ENCODE data around the gene CHST15. TPM values are rescaled to one million over a fixed set of nuclear protein-coding genes. Genes with fewer than 3 reads are reported as not detected.
"Not testable (repeated sequence)": the region's sequence is repeated elsewhere in the genome, so short reads cannot be mapped to it uniquely, and the experiment has no call there.

The CHST15 gene
- total RNA-seq, 1 donor, result 1.1 TPM

DNA sequence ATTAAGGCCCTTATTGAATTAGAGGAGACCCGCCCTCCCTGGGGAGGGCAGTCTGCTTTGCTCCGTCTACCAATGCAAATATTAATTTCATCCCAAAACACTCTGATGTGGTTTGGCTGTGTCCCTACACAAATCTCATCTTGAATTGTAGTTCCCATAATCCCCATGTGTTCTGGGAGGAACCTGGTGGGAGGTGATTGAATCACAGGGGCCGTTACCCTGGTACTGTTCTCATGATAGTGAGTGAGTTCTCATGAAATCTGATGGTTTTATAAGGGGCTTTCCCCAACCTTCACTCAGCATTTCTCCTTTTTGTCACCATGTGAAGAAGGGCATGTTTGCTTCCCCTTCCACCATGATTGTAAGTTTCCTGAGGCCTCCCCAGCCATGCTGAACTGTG, 7.3 kb upstream of the CHST15 start:
- not testable (repeated sequence) for DNase-seq (ENCODE audit: low read depth in 2 of 3, low spot score in 2 of 3)

DNA sequence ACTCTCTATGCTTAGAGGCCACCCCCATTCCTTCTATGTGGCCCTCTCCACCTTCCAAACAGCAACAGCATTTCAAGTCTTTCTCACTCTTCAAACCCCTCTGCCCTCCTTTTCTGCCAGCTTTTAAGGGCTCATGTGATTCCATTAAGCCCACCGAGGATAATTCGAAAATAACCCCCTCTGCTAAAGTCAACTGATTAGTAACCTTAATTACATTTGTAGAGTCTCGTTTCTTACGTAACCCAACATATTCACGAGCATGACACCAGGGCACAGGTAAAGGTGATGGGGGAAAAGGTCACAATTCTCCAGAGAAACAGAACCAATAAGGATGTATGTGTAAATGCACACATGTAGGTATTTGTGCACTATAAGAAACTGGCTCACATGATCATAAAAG, 6.7 kb upstream of the CHST15 start:
- no peak for DNase-seq (ENCODE audit: low read depth in 2 of 3, low spot score in 2 of 3)

DNA sequence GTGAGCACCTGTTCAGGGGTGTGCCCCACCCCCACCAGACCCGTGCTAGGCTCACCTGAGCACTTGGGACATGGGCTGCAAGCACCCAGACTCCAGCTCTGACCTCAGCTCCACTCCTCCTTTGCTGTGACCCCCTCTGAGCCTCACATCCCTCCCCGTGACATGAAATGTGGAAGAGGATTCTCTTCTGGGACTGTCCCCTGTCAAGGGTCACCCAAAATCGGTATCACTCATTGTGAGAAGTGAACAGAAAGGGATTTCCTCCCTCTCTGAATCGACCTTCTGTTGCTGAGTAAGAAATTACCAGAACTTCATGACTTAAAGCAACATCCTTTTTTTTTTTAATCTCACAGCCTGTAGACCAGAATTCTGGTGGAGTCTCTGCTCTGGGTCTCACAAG, 6.2 kb upstream of the CHST15 start:
- DNase-seq (ENCODE audit: low read depth in 2 of 3, low spot score in 2 of 3), result no peak

DNA sequence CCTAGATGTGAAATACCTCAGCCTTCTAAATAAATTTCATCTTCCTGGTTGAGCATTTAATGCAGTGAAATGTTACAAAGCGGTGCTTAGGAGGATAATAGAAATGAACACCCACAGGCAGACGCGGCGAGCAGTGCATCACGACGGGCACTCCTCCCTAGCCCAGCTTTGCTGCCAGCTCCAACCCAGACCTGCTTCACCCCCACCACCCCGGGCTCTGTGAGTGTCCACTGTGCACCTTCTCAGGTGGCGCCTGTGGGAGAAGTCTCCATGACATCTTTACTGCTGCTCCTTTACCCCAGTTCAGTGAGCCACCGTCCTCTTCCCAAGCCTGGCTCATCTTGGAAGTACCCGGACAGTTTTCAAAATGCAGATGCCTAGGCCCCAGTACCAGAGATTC, 5.2 kb upstream of the CHST15 start:
- DNase-seq (ENCODE audit: low read depth in 2 of 3, low spot score in 2 of 3), result no peak

DNA sequence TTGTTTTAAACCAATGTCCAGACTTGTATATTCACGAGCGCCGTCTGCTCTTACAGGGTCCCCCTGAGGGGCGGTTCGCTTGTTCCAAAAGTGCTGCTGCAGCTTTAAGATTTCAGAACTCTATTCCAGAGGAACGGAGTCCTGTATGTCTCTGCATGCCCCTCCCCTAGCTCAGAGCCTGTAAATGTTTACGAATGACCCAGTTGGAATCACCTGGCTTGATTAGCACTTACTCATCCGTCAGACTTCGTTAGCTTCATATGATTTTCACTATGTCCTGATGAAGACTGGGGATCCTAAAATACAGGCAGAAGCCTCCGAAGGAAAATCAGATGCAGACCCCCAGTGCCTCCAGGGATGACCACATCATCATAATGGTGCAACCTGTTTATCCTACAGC, 4.5 kb upstream of the CHST15 start:
- DNase-seq (ENCODE audit: low read depth in 2 of 3, low spot score in 2 of 3), result no peak

DNA sequence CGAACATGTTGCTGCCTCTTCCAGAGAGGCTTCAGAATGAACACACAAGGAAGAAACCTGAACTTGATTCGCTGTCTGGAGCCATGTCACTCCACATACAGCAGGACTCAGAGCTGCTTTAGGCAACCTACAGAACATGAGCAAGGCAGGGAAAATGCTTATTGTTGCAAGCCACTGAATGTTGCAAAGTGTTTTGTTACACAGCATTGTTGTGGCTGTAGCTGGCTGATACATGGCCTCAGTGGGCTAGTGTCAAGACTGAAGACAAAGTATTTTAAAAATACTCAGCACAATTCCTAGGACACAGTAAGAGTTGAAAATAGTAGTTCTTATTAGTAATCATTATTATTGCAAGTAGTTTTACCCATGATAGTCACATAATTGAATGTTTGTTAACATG, 3.1 kb upstream of the CHST15 start:
- no peak for DNase-seq (ENCODE audit: low read depth in 2 of 3, low spot score in 2 of 3)

DNA sequence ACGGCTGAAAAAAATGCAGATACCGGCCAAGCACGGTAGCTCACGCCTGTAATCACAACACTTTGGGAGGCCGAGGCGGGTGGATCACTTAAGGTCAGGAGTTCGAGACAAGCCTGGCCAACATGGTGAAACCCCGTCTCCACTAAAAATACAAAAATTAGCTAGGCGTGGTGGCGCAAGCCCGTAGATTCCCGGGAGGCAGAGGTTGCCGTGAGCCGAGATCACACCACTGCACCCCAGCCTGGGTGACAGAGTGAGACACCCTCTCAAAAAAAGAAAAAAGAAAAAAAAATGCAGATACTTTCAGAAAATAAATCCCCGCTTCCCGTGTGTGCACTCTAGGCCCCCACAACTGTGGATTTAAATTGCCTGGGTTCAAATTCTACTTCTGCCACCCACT, 2.4 kb upstream of the CHST15 start:
- DNase-seq (ENCODE audit: low read depth in 2 of 3, low spot score in 2 of 3), result not testable (repeated sequence)

DNA sequence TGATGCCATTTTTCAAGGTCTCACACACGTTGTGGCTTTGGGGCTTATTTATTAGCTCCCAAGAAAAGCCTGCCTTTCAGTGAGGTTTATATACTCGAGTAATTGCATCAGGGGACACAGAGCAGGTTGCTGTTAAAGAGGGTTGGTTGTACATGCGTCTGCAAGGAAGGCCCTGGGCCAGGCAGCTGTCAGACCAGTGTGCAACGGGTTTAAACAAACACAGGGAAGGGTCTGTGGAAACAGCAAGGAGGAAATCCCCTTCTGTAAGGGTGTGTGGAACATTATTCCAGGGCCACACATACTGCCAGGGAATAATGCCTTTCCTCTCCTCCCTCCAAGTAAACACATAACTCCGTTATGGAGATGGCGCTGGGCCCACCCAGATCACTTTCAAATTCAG, 1.7 kb upstream of the CHST15 start:
- DNase-seq (ENCODE audit: low read depth in 2 of 3, low spot score in 2 of 3), result no peak

DNA sequence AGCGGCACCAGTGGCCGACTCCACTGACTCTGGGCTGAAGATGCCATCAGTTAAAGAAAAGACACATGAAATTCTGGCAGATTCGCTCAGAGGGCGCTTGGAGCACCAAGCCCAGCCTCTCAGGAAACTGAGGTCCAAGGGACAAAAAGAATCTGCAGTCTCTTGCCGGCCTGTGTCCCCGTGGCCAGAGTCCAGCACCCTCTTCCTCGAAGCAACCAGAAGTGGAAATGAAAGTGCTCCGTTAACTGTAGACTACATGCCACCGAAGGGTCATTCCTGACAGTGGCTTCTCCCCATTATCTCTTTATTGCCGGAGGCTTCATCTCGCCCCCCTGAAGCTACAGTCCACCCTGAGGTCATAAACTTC, 1.0 kb upstream of the CHST15 start:
- DNase-seq (ENCODE audit: low read depth in 2 of 3, low spot score in 2 of 3), result no peak

DNA sequence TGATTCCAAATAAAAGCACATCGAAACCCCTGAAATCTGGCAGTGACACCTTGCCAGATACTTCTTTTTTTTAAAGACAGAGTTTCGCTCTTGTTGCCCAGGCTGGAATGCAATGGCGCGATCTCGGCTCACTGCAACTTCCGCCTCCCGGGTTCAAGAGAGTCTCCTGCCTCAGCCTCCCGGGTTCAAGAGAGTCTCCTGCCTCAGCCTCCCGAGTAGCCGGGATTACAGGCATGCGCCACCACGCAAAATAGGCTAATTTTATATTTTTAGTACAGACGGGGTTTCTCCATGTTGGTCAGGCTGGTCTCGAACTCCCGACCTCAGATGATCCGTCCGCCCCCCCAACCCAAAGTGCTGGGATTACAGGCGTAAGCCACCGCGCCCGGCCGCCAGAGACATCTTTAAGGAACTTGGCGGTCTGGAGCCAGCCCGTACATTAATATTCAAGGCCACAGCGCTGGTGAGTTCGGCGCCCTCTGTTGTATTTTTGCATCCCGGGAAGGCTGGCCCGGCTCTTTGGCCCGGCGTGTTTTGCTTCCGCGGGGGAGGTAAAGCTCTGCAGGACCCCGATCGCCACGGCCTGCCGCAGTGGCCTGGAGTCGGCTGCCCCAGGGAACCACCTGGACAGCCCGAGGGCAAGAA, 498 bp upstream of the CHST15 start:
- DNase-seq (ENCODE audit: low read depth in 2 of 3, low spot score in 2 of 3), result peak in 1 of 3 donors; percentile 30

DNA sequence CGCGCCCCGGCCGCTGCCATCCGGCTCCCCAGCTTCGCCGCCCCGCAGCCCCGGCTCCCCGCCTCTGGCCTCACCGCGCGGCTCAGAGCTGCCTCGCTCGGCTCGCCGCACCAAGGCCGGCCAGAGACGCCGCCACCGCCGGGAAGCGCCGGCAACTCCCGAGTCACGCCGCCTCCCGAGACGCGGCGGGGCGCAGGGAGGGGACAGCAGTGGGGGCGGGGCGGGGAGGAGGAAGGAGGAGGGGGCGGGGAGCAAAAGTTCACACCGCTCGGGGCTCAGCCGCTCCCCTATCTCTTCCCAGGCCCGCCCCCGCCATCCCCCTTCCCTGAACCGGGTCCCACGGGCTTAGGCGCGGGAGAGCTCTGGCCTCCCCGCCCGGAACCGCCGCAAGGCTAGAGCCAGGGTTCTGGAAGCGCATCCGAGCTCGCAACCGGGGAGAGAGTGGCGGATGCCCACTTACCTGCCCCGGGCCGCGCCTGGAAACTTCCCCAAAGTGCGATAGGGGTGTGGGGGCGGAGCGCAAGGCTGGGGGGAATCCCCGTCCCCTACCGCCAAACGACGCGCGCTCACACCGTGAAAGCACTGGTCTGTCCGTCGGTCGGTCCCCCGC, 1.0 kb downstream of the CHST15 start:
- DNase-seq (ENCODE audit: low read depth in 2 of 3, low spot score in 2 of 3), result peak in 2 of 3 donors; percentile 54 to 59

DNA sequence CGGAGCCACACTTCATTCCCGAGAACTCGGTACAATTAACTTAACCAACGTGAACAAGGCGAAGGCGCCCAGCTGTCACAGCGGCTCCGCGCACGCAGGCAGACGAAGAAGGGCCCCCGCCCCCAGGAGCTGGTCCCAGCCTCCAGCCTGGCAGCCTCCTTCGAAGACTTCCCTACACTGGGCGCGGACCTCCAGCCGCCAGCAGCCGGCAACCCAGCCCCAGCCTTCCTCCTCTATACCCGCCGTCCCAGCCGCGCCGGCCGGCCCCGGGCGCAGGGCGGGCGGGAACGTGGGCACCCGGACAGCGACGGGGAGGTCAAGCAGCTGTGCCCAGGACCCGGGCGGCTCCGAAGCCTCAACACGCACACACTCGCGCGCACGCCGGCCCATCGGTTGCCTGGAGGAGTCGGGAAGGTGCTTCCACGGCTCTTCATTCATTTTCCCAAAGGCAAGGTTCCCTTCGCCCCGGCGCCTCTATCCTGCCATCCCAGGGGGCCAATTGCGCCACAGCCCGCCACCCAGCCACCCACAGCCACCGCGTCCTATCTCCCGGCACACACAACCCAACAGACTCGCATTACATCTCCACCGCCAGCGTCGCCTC, 1.6 kb downstream of the CHST15 start:
- no peak for DNase-seq (ENCODE audit: low read depth in 2 of 3, low spot score in 2 of 3)

DNA sequence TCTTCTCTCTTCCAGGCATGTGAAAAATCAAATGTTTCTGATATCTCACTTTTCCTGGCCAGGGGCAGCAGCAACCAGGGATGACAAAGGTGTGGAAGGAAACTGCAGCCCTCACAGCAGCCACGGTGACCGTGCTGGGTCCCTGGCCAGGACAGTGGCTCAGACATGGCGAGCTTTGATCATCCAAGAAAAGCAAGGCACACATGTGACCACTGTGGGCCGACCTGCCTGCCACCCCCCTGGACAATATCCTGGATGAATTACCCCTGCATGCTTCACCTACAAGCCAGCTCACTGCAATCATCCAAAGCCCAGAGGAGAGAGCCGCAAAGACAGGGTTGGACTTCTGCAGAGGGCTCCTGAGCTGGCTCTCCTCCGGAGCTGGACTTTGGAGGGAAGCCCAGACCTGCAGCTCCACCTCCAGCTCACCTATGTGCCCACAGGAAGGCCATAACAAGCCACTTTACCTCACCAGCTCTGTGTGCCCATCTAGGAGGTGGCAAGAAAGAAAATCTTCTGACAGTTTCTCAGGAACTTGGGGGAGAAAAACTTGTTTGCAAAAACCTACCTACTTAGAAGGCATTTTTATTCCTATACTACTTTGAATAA, 2.7 kb downstream of the CHST15 start:
- no peak for DNase-seq (ENCODE audit: low read depth in 2 of 3, low spot score in 2 of 3)

DNA sequence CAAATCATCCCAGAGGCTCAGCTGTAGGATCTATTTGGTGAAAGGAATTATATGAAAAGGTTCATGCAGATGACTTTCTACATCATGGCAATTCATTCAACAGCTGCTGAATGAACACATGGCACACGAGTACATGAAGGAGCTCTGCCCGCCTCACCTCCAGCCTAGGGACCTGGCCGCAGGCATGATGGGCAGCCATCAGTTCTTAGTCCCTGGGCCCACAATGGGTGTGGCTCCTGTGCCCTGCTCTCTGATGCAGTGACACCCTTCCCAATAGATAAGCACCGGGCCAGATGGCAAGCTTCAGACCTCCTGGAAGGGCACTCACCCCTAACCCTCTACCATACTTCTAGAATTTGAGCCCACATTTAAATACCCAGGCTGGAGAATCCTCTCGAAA, 3.5 kb downstream of the CHST15 start:
- no peak for DNase-seq (ENCODE audit: low read depth in 2 of 3, low spot score in 2 of 3)

DNA sequence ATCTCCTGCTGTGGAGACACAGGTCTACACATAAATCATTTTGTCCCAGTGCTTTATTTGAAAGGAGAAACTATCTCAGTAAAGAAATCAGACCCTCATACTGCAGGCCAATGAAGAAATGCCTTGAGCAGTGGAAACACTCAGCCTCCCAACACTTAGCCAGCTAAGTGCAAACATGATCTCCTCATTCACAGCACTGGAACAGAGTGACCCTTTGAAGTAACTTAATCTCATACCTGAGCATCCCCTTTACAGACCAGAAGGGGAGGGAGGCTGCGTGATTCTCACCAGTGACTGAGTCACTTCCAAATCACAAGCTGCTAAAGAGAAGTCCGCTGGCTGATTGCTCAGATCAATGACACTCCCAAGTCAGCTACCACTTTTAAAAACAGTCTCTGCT, 4.5 kb downstream of the CHST15 start:
- DNase-seq (ENCODE audit: low read depth in 2 of 3, low spot score in 2 of 3), result no peak

DNA sequence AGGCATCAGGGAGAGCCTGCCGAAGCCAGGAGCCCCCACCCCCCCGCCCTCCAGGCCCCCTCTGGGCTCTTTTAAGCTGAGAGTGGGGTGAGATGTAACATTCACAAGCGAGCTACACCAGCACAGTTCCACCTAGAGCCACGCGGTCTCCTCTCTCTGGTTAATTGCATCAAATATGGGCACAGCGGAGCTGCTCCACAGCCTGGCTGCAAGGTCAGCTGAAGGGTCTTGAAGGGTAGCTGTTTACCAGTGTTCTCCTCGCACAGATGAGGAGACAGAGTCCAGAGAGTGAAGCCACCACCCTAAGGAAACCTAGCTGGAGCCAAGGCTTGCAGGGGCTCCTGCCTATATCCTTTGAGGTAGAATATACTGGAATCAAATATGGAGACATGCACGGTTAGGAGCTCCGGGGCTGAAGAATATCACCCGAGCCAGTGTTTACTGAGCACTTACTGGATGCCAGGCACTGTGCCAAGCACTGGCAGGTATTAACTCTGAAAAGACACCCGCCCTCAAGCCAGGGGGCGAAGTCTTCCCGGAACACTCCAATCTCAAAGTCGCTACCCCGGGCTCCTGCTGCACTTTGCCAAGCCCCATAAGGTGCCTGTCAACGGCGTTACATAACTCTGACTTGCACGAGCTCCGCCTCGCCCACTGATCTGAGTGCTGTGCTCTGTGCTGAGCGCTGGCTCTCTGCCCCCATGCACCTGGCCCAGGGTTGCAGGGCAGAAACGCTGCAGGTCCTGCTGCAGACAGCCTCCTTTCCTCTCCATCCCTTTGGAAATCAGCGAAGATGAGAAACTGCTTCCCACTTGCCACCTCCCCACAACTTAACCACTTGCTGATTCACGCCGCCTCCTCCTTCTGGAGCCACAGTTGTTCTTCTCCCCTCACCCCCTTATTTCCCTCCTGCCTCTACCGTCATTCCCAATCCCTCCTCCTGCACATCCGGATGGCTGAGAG, 5.4 kb downstream of the CHST15 start:
- no peak for DNase-seq (ENCODE audit: low read depth in 2 of 3, low spot score in 2 of 3)

DNA sequence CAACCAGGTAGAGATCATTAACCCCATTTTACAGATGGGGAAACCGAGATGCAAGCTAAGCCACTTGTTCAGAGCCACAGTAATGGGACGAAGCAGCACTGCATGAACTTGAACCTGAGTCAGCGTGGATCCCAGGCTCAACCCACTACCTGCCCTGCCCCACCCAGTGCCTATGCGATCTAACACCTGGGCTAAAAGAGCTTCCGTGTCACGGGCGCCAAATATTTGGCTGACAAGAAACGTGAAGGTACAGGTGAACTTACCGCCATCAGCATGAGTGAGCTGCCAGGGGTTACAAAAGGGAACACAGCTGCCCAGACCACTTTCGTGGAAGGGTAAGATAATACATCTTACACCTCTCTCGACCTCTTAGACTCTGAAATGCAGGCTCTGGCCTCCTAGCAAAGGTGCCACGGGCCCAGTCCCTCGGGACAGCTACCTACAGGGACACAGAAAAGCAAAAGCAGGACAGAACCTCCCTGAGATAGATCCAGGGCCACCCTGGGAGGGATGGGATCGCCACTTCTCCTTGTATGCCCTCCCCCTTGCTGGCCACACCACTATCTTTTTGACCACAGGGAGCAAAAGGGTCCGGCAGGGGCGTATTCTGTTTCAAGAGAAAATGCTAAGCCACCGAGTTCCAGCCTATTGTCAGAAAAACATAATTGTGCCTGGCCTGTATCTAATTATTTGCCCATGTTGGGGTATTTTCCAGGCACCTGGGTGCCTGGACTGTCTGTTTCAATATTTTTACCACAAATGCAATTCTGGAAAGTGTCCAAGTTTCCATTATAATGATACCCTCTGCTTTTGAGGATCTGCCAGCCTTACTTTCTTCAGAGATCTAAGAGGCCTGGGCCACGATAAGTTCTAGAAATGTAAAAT, 6.4 kb downstream of the CHST15 start:
- no peak for DNase-seq (ENCODE audit: low read depth in 2 of 3, low spot score in 2 of 3)

DNA sequence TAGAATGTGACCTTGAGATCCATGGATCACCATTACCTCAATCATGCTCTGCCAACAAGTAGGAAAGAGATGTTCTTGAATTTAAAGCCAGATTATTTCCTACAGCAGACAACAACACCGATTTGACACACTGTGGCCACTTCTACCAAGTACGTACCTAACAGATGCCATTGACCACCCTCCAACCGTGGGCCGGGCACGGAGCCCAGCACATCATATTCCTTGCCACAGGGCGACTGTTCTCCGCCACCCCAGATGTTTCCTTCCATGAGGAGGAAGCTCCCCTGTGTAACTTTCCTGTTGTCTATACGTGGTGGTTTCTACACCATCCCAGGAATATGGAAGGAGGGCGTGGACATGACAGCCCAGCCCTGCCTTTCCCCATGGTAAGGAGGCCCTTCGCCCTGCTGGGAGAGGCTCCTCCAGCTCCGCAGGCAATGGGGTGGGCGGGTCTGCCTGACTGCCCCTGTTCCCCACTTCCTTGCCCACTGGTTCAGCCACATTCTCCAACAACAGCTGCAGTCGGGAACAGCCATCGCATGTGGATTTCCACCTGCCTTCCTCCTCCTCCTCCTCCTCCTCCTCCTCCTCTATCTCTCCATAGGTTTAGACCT, 7.2 kb downstream of the CHST15 start:
- DNase-seq (ENCODE audit: low read depth in 2 of 3, low spot score in 2 of 3), result no peak

DNA sequence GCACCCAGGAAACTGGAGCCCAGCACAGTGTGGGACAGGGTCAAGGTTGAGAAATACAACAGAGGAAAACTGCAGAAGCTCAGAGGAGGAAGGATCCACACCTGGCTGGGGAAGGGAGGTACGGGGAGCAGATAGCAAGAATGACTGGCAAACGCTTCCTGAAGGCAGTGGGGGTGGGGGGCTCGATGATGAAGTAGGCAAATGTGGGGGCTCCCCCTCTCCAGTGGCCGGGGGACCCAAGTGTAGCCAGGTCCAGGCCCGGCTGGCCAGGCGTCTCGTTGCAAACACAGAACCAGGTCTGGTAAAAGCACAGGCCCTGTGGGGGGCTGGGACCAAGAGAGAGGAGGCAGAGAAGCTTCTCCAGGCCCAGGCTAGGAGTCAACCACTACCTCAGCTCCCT, 7.7 kb downstream of the CHST15 start:
- DNase-seq (ENCODE audit: low read depth in 2 of 3, low spot score in 2 of 3), result no peak

DNA sequence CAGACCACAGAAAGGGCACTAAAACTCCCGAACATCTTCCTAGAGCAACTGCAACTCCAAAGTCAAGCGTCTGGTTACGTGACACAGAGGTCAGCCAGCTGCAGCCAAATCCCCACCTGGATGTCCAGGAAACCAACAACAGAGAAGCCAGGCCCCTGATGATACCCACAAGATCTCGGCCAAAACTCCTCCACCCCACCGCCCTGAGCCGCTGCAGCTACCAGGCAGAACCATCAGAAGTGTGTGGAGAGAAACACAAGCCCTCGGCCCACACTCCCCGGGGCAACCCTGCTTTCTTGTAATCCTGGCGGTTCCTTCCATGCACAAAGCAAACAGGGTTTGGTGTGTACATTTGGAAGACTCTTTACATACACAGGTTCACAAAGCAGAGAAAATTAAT, 8.7 kb downstream of the CHST15 start:
- no peak for DNase-seq (ENCODE audit: low read depth in 2 of 3, low spot score in 2 of 3)
